KBM-7 (cell line): ENCODE measurements around the gene SLC22A15.
A peak's percentile ranks its signal among the peaks of the same experiment; 100 is the strongest.
"Not testable (repeated sequence)": the region's sequence is repeated elsewhere in the genome, so short reads cannot be mapped to it uniquely, and the experiment has no call there.

Experiments used
- DNase-seq: peaks from one replicate; pipeline ENCODE4 v3.0.0-alpha.2; 2015
- in situ Hi-C: fragments of 300-500 bp; cut with MboI; formaldehyde crosslinking; loops from 2 replicates; pipeline ENCODE4 v1.14.3; 2020; ENCODE audit warnings: low sequenced_read_pairs, low pct_unique_long_range_greater_than_20kb, mixed read lengths

The SLC22A15 gene

GRCh38 chr1:116019653-116020253 is 43.4 kb downstream of the SLC22A15 start:
- in situ Hi-C loops: no loop called here
- DNase-seq: no peak

GRCh38 chr1:116020668-116021272 is 44.5 kb downstream of the SLC22A15 start:
- peak; percentile 70 for DNase-seq
- in situ Hi-C loops: no loop called here

GRCh38 chr1:116024626-116025025 is 48.3 kb downstream of the SLC22A15 start:
- in situ Hi-C loops: no loop called here

GRCh38 chr1:116026631-116027030 is 50.3 kb downstream of the SLC22A15 start:
- DNase-seq: no peak
- in situ Hi-C loops: no loop called here

More at GRCh38 chr1:116024626-116025025, 48.3 kb downstream of the SLC22A15 start:
- no peak for DNase-seq

- in situ Hi-C loops: no loop called here
- DNase-seq: no peak
Observed at GRCh38 chr1:116031302-116031835, 55.1 kb downstream of the SLC22A15 start.

- no peak for DNase-seq
- in situ Hi-C loops: no loop called here
Observed at GRCh38 chr1:116033322-116033721, 57.0 kb downstream of the SLC22A15 start.

GRCh38 chr1:116036255-116036654 is 59.9 kb downstream of the SLC22A15 start:
- in situ Hi-C loops: no loop called here
- no peak for DNase-seq

GRCh38 chr1:116038679-116039078 is 62.4 kb downstream of the SLC22A15 start:
- no peak for DNase-seq
- in situ Hi-C loops: no loop called here

- in situ Hi-C loops: no loop called here
- no peak for DNase-seq
Observed at GRCh38 chr1:116044071-116044470, 67.8 kb downstream of the SLC22A15 start.

- in situ Hi-C loops, DNase-seq: not testable (repeated sequence)
Observed at GRCh38 chr1:116046933-116047332, 70.6 kb downstream of the SLC22A15 start.

- DNase-seq, in situ Hi-C loops: not testable (repeated sequence)
Observed at GRCh38 chr1:116051896-116052295, 75.6 kb downstream of the SLC22A15 start.

GRCh38 chr1:116062201-116062600 is 85.9 kb downstream of the SLC22A15 start:
- DNase-seq: no peak
- in situ Hi-C loops: no loop called here

GRCh38 chr1:116064616-116065015 is 88.3 kb downstream of the SLC22A15 start:
- in situ Hi-C loops: no loop called here
- no peak for DNase-seq

GRCh38 chr1:116066868-116067565 is 90.7 kb downstream of the SLC22A15 start:
- in situ Hi-C loops: no loop called here
- DNase-seq: no peak

GRCh38 chr1:116067566-116067890 is 91.2 kb downstream of the SLC22A15 start:
- in situ Hi-C loops: no loop called here

GRCh38 chr1:116075575-116075974 is 99.3 kb downstream of the SLC22A15 start:
- in situ Hi-C loops: no loop called here
- DNase-seq: no peak

More at GRCh38 chr1:116067566-116067890, 91.2 kb downstream of the SLC22A15 start:
- no peak for DNase-seq

GRCh38 chr1:116075990-116076389 is 99.7 kb downstream of the SLC22A15 start:
- DNase-seq: no peak
- in situ Hi-C loops: no loop called here

- no peak for DNase-seq
- in situ Hi-C loops: no loop called here
Observed at GRCh38 chr1:116076831-116077230, 100.5 kb downstream of the SLC22A15 start.

GRCh38 chr1:116078699-116079223 is 102.4 kb downstream of the SLC22A15 start:
- DNase-seq: no peak
- in situ Hi-C loops: no loop called here

GRCh38 chr1:116087628-116088027 is 111.3 kb downstream of the SLC22A15 start:
- DNase-seq: peak; percentile 19
- in situ Hi-C loops: no loop called here
